Stimulated activated CD8-positive, alpha-beta memory T cell treated with anti-CD3 and anti-CD28 coated beads, Interleukin-4, amount 100 ng/mL, for 4 hours (primary cell): Measurements from ENCODE around the gene GPC4.
"Not testable (repeated sequence)": the region's sequence is repeated elsewhere in the genome, so short reads cannot be mapped to it uniquely, and the experiment has no call there.

Source experiments
- DNase-seq, 2 donors: peaks; one replicate each; pipeline ENCODE4 v3.0.0-alpha.2; 2020; ENCODE audit warnings: low read depth in 2 of 2, low spot score in 1 of 2

GPC4 gene

GRCh38 chrX:133307637-133308498 lies 107.4 kb downstream of the GPC4 start:
- DNase-seq = no peak

- DNase-seq = no peak
Measured at GRCh38 chrX:133307094-133307493, 108.2 kb downstream of the GPC4 start.

DNA sequence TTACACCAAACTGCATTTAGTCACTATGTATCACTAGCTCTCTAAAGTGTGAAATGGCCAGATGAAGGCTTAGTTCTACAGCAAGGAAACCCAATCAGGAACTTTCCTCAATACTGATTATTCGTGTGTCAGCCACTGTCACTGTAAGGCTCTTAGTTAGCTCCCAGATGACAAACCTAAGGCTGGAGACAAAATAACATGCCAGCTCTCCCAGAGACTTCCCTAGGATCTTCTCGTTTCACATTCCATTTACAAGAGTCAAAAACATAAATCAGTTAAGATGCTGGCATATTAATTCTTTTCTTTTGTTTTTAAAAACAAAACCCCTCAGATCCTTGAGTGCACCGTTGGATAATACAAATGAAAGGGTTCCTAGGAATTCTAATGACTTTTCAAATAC lies 109.0 kb downstream of the GPC4 start:
- no peak for DNase-seq

DNA sequence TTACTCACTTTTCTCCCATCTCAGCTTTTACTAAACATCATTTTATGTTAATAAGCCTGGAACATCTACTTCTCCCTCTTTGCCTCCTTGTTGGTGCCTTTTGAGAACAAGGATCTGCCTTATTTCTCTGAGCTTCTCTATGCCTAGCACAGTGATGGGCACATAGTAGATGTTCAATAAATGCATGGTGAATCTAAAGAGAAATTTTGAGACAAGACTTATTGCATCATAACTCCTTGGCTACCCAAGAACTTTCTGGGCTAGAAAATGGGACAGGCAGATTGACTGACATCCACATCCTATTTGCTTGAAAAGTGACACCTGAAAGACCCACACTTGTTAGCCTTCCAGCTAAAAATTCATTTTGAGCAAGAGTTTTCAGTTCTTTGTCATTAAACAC lies 109.9 kb downstream of the GPC4 start:
- DNase-seq = no peak

DNA sequence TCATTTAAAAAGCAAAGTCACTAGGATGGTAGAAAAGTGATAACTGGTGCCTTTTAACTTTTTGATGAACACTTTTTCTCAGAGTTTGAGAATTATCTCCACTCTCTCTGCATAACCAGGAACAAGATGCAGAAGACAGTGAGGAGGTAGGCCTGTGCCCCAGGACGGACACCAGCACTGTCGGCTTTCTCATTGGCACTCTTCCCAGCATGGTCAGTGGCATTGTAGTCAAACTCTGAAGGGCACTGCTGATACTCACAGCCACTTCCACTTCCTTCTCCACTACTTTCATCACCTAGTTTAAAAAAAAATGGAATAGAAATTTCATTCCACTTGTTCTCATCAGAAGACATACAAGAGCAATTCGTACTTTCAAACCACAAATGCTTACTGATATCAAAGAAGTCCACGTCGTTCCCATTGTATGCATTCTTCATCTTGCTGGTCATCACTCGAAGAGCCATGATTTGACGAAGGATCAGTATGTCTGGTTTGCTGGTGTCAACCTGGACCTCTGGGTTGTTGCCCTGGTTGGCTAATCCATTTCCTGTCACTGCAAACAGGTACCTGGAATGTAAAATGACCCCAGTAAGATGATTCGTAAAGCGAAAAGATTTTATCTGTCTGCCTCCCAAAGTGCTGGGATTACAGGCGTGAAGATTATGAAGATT lies 112.4 kb downstream of the GPC4 start:
- DNase-seq = no peak

DNA sequence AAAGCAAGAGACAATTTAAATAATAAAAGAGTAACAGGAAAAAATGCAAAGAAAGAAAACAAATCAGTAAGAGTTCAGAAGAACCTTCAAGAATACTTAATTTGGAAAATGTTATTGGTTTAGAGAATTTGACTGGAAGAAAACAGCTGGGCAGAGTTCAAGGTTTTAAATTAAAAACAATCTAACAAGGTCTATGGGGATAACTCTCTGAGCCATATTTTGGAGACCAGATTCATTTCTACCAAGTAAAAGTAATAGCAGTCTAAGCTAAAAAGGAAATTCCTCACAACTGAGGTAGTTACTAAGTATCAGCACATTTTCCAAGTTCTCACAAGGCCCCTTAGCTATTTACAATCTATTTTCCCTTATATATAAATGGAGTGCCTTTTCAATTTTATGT lies 114.7 kb downstream of the GPC4 start:
- no peak for DNase-seq

DNA sequence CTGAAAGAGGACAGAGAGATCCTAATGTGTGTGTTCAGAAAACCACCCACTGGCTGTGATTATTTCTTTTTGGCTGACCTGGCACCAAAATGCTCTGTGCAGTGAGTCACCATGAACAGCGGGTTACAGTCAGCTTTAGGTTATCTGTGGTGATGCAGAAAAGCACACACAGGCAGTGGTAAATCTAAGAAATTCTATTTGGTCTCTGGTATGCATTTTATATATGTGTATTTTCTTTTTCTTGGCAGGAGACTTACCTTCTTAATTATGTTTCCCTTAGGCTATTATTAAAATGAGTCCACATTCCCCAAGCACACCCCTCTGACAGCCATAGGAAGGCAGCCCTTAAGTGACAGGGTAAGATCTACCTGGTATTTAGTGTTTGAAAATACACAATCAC lies 118.0 kb downstream of the GPC4 start:
- no peak for DNase-seq

DNA sequence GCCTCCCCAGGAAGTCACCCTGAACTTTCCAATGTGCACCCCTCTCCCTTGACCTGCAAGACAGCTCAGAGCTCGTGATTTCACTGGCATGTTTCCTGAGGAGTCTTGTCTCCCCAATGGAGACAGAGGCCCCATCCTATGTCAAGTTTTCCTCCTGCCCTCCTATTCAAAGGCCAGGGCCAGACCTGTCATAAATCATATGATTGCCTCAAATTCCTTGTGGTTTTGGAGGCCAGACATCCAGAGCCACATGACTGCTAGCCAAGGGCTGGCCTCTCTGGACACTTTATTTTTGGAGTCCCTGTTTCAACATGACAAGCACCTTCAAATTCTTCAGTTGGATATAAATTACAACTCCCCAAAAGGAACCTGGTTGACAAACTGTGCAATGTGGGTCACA lies 121.2 kb downstream of the GPC4 start:
- no peak for DNase-seq

DNA sequence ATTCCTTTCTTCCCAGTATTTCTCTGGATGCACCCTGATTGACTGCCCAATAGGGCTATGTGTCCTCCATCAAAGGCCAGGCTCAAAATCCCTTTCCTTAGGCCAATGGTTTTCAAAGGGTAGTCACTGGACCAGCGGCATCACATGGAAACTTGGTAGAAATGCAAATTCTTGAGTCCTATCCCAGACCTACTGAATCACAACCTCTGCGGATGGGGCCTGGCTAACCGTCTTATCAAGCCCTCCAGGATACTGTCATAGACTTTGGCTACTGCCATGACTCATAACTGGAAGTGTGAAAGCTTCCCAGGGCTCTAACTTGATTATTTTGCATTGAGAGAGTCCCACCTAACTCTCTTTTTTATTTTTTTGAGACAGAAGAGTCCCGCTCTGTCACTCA lies 125.2 kb downstream of the GPC4 start:
- no peak for DNase-seq

GRCh38 chrX:133287860-133288259 lies 127.4 kb downstream of the GPC4 start:
- DNase-seq = no peak

GRCh38 chrX:133285341-133285740 lies 129.9 kb downstream of the GPC4 start:
- DNase-seq = no peak

- not testable (repeated sequence) for DNase-seq
Measured at GRCh38 chrX:133279112-133279730, 136.1 kb downstream of the GPC4 start.

DNA sequence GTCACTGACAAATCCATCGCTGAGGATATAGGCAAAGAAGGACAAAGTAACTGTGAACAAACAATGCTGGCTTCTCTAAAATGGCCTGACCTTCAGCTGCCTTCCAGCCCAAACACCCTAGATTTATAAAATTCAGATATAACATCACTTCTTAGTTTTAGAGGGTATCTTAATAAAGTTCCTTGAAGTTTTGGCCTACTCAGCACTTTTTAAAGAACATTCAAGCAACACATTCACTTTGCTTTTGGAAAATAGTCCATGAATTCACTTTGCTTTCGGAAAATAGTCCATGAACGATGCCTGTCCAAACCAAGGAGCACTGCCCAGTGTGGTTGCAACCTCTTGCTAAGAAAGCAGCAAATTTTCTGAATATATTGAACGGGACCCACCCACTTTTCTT lies 142.1 kb downstream of the GPC4 start:
- no peak for DNase-seq

GRCh38 chrX:133269168-133269567 lies 146.1 kb downstream of the GPC4 start:
- DNase-seq = no peak

DNA sequence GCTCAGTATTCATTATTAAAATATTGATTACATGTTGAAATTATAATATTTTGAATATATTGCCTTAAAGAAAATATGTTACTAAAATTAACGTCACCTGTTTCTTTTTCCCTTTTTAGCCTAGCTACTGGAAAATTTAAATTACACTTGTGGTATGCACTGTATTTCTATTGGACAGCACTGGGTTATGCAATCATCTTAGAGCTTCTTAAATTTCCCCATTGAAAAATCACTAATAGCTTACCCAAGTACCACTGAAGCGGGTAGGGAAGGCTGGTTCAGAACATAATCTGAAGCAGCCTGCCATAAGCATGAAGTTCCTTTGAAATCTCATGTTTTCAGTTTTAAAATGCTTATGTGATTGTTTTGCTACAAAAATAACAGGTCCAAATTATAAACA lies 147.7 kb downstream of the GPC4 start:
- no peak for DNase-seq

DNA sequence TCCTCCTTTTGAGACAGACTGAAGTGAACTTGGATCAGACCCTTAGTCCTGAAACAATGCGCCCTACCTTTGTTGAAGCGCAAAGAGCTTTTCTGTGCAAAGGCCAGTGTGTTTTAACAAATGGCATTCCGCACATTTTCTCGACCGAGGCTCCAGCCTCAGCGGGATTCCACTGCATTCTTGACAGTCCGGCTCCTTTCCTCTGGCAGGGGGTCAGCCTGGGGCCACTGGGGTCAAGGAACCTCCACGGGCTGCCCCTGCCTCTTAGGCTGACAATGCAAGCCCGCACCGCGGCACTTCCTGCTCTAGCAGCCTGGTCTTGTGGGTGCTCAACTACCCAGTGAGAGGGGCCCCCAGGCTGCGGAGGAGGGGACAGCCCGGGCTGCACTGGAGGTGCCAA lies 150.0 kb downstream of the GPC4 start:
- no peak for DNase-seq

GRCh38 chrX:133258481-133258880 lies 156.8 kb downstream of the GPC4 start:
- no peak for DNase-seq

GRCh38 chrX:133254666-133255065 lies 160.6 kb downstream of the GPC4 start:
- DNase-seq = no peak

DNA sequence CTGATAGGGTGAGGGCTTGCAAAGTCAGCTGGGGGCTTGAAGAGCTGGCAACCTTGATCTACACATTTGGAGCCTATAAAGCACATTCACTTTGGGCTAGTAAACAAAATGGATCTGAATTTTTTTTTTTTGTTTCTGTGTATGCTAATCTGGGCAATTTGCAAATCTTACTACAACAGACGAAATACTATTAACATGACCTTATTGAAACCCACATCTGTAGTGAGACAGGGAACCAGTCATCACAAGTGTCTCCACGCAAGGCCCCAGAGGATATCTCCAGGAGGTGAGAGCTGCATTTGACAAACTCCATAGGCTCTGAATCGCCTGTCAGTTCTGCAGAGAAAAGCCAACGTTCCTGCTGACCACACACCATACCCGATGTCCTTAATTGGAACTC lies 164.1 kb downstream of the GPC4 start:
- DNase-seq = no peak

DNA sequence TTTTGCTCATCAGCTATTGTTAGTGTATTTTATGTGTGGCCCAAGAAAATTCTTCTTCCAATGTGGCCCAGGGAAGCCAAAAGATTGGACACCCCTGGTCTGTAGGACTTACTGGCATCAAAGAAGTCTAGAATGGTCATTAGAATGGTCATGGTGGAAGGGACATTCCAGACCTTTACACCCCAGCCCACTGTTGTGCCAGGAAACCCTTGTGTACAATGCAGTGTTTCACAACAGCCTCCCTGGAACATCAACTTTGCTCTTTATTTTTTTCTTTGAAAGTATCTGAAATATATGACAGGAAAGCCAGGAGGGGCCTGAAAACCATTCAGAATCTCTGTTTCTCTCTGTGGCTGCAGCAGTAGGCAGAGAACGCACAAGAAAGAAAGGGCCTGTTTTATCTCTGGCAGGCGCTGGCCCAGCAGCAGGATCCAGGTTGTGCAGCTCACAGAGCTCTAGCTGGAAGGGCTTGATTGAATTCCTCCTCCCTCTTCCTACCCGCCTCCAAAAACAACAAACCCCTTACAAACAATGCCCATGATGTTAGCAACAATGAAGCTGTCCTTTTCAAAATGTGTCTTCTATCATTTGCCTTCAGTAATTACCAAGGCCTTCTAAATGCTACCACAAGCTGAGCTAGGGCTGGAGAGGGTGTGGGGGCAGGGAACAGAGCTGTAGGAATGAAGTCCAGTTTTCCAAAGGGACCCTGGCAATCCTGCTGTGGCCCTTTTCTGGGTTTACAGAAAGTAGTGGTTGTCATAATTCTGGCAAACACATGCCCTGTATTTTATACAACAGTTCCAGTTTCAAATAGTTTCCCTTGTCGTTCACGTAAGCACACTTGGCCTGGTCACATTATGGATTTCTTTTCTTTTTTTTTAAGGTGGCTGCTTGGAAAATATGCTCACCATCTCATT lies 164.8 kb downstream of the GPC4 start:
- no peak for DNase-seq
